RCC 7860 (cell line): ENCODE data around the gene AVPI1.
"Not testable (repeated sequence)": the region's sequence is repeated elsewhere in the genome, so short reads cannot be mapped to it uniquely, and the experiment has no call there.

Source experiments
- DNase-seq: peaks from one replicate; pipeline ENCODE4 v3.0.0-alpha.2; 2015; ENCODE audit warnings: low spot score
- FAIRE-seq: peaks from 2 replicates; lab custom pipeline; 2012; peaks lifted over from hg19 to GRCh38; lab: Jason Lieb, UNC

The AVPI1 gene

GRCh38 chr10:97684368-97684713 lies 2.7 kb downstream of the AVPI1 start:
- not testable (repeated sequence) for DNase-seq, FAIRE-seq

- DNase-seq (peak; percentile 48), FAIRE-seq (no peak)
Observed at GRCh38 chr10:97683556-97684367, 3.3 kb downstream of the AVPI1 start.

GRCh38 chr10:97682042-97682441 lies 5.0 kb downstream of the AVPI1 start:
- DNase-seq (no peak), FAIRE-seq (no peak)

GRCh38 chr10:97679594-97679993 lies 7.4 kb downstream of the AVPI1 start:
- no peak for FAIRE-seq

GRCh38 chr10:97676770-97677581 lies 10.1 kb downstream of the AVPI1 start:
- FAIRE-seq = no peak
- peak; percentile 26 for DNase-seq

More at GRCh38 chr10:97679594-97679993, 7.4 kb downstream of the AVPI1 start:
- no peak for DNase-seq

GRCh38 chr10:97675222-97675621 lies 11.8 kb downstream of the AVPI1 start:
- DNase-seq (no peak), FAIRE-seq (no peak)

GRCh38 chr10:97673736-97674525 lies 13.1 kb downstream of the AVPI1 start:
- peak; percentile 50 for FAIRE-seq
- DNase-seq = peak; percentile 62

- DNase-seq (no peak), FAIRE-seq (no peak)
Observed at GRCh38 chr10:97669571-97669970, 17.5 kb downstream of the AVPI1 start.

- no peak for FAIRE-seq
- DNase-seq = no peak
Observed at GRCh38 chr10:97667463-97667862, 19.6 kb downstream of the AVPI1 start.

- FAIRE-seq (no peak), DNase-seq (no peak)
Observed at GRCh38 chr10:97666992-97667391, 20.0 kb downstream of the AVPI1 start.

- DNase-seq = no peak
- no peak for FAIRE-seq
Observed at GRCh38 chr10:97664282-97664850, 22.7 kb downstream of the AVPI1 start.

GRCh38 chr10:97659589-97659988 lies 27.5 kb downstream of the AVPI1 start:
- no peak for FAIRE-seq
- DNase-seq = no peak

GRCh38 chr10:97656777-97657176 lies 30.3 kb downstream of the AVPI1 start:
- no peak for DNase-seq
- no peak for FAIRE-seq

- FAIRE-seq = no peak
- no peak for DNase-seq
Observed at GRCh38 chr10:97651773-97652172, 35.3 kb downstream of the AVPI1 start.

GRCh38 chr10:97650726-97651125 lies 36.3 kb downstream of the AVPI1 start:
- FAIRE-seq = no peak
- no peak for DNase-seq

GRCh38 chr10:97649405-97649750 lies 37.7 kb downstream of the AVPI1 start:
- not testable (repeated sequence) for DNase-seq, FAIRE-seq

- FAIRE-seq (peak; percentile 92), DNase-seq (peak; percentile 89)
Observed at GRCh38 chr10:97648562-97649404, 38.3 kb downstream of the AVPI1 start.

GRCh38 chr10:97647556-97647955 lies 39.5 kb downstream of the AVPI1 start:
- DNase-seq = no peak
- no peak for FAIRE-seq

GRCh38 chr10:97644936-97645335 lies 42.1 kb downstream of the AVPI1 start:
- no peak for DNase-seq
- no peak for FAIRE-seq

- FAIRE-seq = no peak
- DNase-seq = no peak
Observed at GRCh38 chr10:97643441-97643985, 43.5 kb downstream of the AVPI1 start.
